Measurements from ENCODE around the gene AMZ2. TPM values are rescaled to one million over a fixed set of nuclear protein-coding genes. Genes with fewer than 3 reads are reported as not detected.
"Not testable (repeated sequence)": the region's sequence is repeated elsewhere in the genome, so short reads cannot be mapped to it uniquely, and the experiment has no call there.

AMZ2 gene
- total RNA-seq, 1 donor = 80.3 TPM

DNA sequence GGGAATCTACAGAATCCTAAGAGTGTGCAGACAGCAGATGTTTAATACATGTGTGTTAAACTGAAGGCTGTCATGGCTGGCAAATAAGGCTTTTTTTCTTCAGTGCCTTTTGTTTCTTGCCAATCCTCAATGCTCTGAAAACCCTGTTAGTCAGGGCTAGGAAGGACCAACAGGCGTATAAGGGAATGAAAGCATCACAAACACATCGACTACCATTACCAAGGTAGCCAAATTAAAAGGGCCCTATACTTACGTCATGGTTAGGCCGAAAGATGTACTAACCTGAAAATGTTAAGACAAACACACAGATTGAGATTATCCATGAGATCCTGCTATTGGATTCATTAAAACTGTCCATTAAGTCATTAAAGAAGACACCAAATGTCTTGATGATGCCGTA is 30.0 kb downstream of the AMZ2 start:
- Histone ChIP-seq H3K79me2 (ENCODE audit: insufficient read depth, low read length) (peaks cover 10% of the 10 kb centered on the region), H3K4me3 (ENCODE audit: insufficient read depth, low read length) (no peak overlapping the region), H3K36me3 (ENCODE audit: insufficient read depth, low read length) (peaks cover 15% of the 10 kb centered on the region)

DNA sequence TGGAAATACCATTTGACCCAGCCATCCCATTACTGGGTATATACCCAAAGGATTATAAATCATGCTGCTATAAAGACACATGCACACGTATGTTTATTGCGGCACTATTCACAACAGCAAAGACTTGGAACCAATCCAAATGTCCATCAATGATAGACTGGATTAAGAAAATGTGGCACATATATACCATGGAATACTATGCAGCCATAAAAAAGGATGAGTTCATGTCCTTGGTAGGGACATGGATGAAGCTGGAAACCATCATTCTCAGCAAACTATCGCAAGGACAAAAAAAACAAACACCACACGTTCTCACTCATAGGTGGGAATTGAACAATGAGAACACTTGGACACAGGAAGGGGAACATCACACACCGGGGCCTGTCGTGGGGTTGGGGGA is 34.1 kb downstream of the AMZ2 start:
- H4K20me1 ChIP-seq (ENCODE audit: insufficient read depth, low read length); H3K9me3 ChIP-seq (ENCODE audit: low read depth, low read length); DNase-seq (ENCODE audit: insufficient read length, low spot score, missing footprints); H3K4me1 ChIP-seq (ENCODE audit: insufficient read depth, low read length); H3K79me2 ChIP-seq (ENCODE audit: insufficient read depth, low read length); H3K36me3 ChIP-seq (ENCODE audit: insufficient read depth, low read length); H2AFZ ChIP-seq (ENCODE audit: low read length); H3K4me3 ChIP-seq (ENCODE audit: insufficient read depth, low read length); H3K4me2 ChIP-seq (ENCODE audit: insufficient read depth, low read length); H3K27me3 ChIP-seq (ENCODE audit: insufficient read depth, low read length); H3K27ac ChIP-seq (ENCODE audit: low read depth, low read length): not testable (repeated sequence)

More for the DNA sequence above, 30.0 kb downstream of the AMZ2 start:
- peaks cover 6% of the 10 kb centered on the region for H3K9me3 ChIP-seq (ENCODE audit: low read depth, low read length)
- H3K4me2 ChIP-seq (ENCODE audit: insufficient read depth, low read length) = no peak overlapping the region
- TF ChIP-seq CTCF (IDR thresholded peaks at IDR 0.05; ENCODE audit: extremely low read depth, low read depth, low read length) = no peak
- no peak overlapping the region for H3K27ac ChIP-seq (ENCODE audit: low read depth, low read length)
- H4K20me1 ChIP-seq (ENCODE audit: insufficient read depth, low read length) = no peaks in the 10 kb centered on the region
- H3K4me1 ChIP-seq (ENCODE audit: insufficient read depth, low read length) = no peaks in the 10 kb centered on the region
- H3K27me3 ChIP-seq (ENCODE audit: insufficient read depth, low read length) = no peaks in the 10 kb centered on the region
- DNase-seq (ENCODE audit: insufficient read length, low spot score, missing footprints) = no peak
- H2AFZ ChIP-seq (ENCODE audit: low read length) = no peak overlapping the region

DNA sequence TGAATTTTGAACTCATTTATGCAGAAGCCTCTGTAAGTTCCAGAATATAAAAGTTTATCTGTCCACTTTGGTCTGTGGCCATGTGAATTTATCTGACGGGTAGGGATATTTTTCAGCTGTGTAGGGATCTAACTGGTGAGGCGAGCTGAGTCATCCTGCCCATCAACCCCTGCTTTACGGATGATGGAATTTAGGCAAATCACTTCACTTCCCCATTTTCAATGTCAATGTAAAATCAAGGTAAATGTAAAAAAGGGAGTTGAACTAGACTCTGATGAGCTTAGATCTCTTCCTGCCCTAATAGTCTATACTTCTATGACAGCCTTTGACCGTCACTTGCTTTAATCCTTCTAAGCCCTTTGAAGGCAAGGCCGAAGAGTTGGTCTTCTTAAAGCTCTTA is 40.5 kb downstream of the AMZ2 start:
- Histone ChIP-seq H3K4me2 (ENCODE audit: insufficient read depth, low read length) (no peak overlapping the region), H2AFZ (ENCODE audit: low read length) (peak overlapping the region; percentile 71), H3K36me3 (ENCODE audit: insufficient read depth, low read length) (no peaks in the 10 kb centered on the region), H4K20me1 (ENCODE audit: insufficient read depth, low read length) (no peaks in the 10 kb centered on the region), H3K27me3 (ENCODE audit: insufficient read depth, low read length) (no peaks in the 10 kb centered on the region), H3K4me1 (ENCODE audit: insufficient read depth, low read length) (peaks cover 25% of the 10 kb centered on the region), H3K4me3 (ENCODE audit: insufficient read depth, low read length) (no peak overlapping the region), H3K9me3 (ENCODE audit: low read depth, low read length) (no peaks in the 10 kb centered on the region), H3K27ac (ENCODE audit: low read depth, low read length) (no peak overlapping the region), H3K79me2 (ENCODE audit: insufficient read depth, low read length) (peaks cover 10% of the 10 kb centered on the region)
- TF ChIP-seq CTCF (IDR thresholded peaks at IDR 0.05; ENCODE audit: extremely low read depth, low read depth, low read length) = no peak
- peak; percentile 83 for DNase-seq (ENCODE audit: insufficient read length, low spot score, missing footprints)

- peak overlapping the region; percentile 84 for H3K4me3 ChIP-seq (ENCODE audit: insufficient read depth, low read length)
- H3K9me3 ChIP-seq (ENCODE audit: low read depth, low read length) = no peaks in the 10 kb centered on the region
- H4K20me1 ChIP-seq (ENCODE audit: insufficient read depth, low read length) = no peaks in the 10 kb centered on the region
- peaks cover 3% of the 10 kb centered on the region for H3K27me3 ChIP-seq (ENCODE audit: insufficient read depth, low read length)
- H3K4me1 ChIP-seq (ENCODE audit: insufficient read depth, low read length) = peaks cover 25% of the 10 kb centered on the region
- no peak overlapping the region for H3K27ac ChIP-seq (ENCODE audit: low read depth, low read length)
- DNase-seq (ENCODE audit: insufficient read length, low spot score, missing footprints) = no peak
- peak overlapping the region; percentile 82 for H3K4me2 ChIP-seq (ENCODE audit: insufficient read depth, low read length)
- no peaks in the 10 kb centered on the region for H3K36me3 ChIP-seq (ENCODE audit: insufficient read depth, low read length)
- no peak for TF ChIP-seq CTCF (IDR thresholded peaks at IDR 0.05; ENCODE audit: extremely low read depth, low read depth, low read length)
- peak overlapping the region; percentile 71 for H2AFZ ChIP-seq (ENCODE audit: low read length)
- peaks cover 10% of the 10 kb centered on the region for H3K79me2 ChIP-seq (ENCODE audit: insufficient read depth, low read length)
These were observed 41.0 kb downstream of the AMZ2 start for GRCh38 chr17:68288804-68289203.

All from osteoblast (primary cell).